Upper lobe of left lung (tissue), 6 donors: Measurements from ENCODE around the gene TAX1BP3. TPM values are rescaled to one million over a fixed set of nuclear protein-coding genes. Genes with fewer than 3 reads are reported as not detected.
"Not testable (repeated sequence)": the region's sequence is repeated elsewhere in the genome, so short reads cannot be mapped to it uniquely, and the experiment has no call there.

Source experiments
- ATAC-seq, 2 donors: fragments of 200-7000 bp; cut with Tn5 transposase; one replicate each; pipeline ENCODE4 v1.9.1; 2022; ENCODE audit warnings: mild to moderate bottlenecking in 2 of 2, moderate library complexity in 2 of 2; ENCODE audit not compliant: low FRiP score in 2 of 2
- DNase-seq, 2 donors: peaks; one replicate each; pipeline ENCODE4 v3.0.0-alpha.2; 2019 to 2020
- H3K27ac ChIP-seq, 4 donors: fragments of 200-600 bp; sonication (generic); one replicate each; pipeline ENCODE4 v1.5.1; 2016 to 2019
- H3K27me3 ChIP-seq, 4 donors: fragments of 200-600 bp; sonication (generic); one replicate each; pipeline ENCODE4 v1.5.1; 2017 to 2019
- H3K36me3 ChIP-seq, 4 donors: fragments of 200-600 bp; sonication (generic); one replicate each; pipeline ENCODE4 v1.5.1; 2016 to 2019
- H3K4me1 ChIP-seq, 4 donors: fragments of 200-600 bp; sonication (generic); one replicate each; pipeline ENCODE4 v1.5.1; 2018 to 2019
- H3K4me3 ChIP-seq, 4 donors: fragments of 200-600 bp; sonication (generic); one replicate each; pipeline ENCODE4 v1.5.1; 2017 to 2019; ENCODE audit warnings: mild to moderate bottlenecking in 2 of 4, moderate library complexity in 1 of 4
- H3K9me3 ChIP-seq, 4 donors: fragments of 200-600 bp; sonication (generic); one replicate each; pipeline ENCODE4 v1.5.1; 2018 to 2019
- CTCF ChIP-seq, 6 experiments: fragments of 450-650 bp in 4 of 6; fragments of 200-600 bp in 2 of 6; sonication (generic) in 2 of 6; IDR thresholded peaks; one replicate each; pipeline ENCODE4 v1.5.1; 2016 to 2019; ENCODE audit warnings: antibody characterized with exemption in 6 of 6
- EP300 ChIP-seq, 4 donors: sonication (generic); formaldehyde crosslinking; IDR thresholded peaks; one replicate each; pipeline ENCODE4 v1.5.1; 2017; ENCODE audit warnings: antibody characterized with exemption in 4 of 4, control low read depth in 2 of 4
- POLR2A ChIP-seq, 4 donors: fragments of 450-650 bp; IDR thresholded peaks; one replicate each; pipeline ENCODE4 v1.5.1; 2016 to 2017; ENCODE audit warnings: antibody characterized with exemption in 4 of 4, mild to moderate bottlenecking in 2 of 4
- POLR2AphosphoS5 ChIP-seq, 2 donors: sonication (generic); formaldehyde crosslinking; IDR thresholded peaks; one replicate each; pipeline ENCODE4 v1.5.1; 2017; ENCODE audit warnings: antibody characterized with exemption in 2 of 2
- WGBS, 2 donors: methylation state at CpG; one replicate each; pipeline ENCODE4 v1.1.5; 2017 to 2018; 5-methylcytosine and 5-hydroxymethylcytosine counted together
- total RNA-seq, 6 donors: library from RNA; depleted of rRNA in 4 of 6; stranded (reverse); fragments of >200 nt in 4 of 6; gene quantifications; one replicate each; pipeline versions ENCODE4 v1.1.0 to v1.2.1, GENCODE V29; 2016 to 2021
- donor health status: DM: no; HTN: no; CAD: no; lungs with moderate emphysema.
- donor health status: DM: no; HTN: yes; CAD: no; lungs with severe emphysema.

Gene TAX1BP3
- total RNA-seq, 6 donors from 2014 or later = 49.2 to 200 (median 126) TPM

GRCh38 chr17:3708366-3708765, 40.0 kb upstream of the TAX1BP3 start:
- 51 to 60% methylated on average over 3 of the region's 3 CpGs for WGBS, 2 donors
- Histone ChIP-seq H3K4me3 (no peak overlapping the region), H3K27me3 (no peaks in the 10 kb centered on the region), H3K27ac (no peak overlapping the region), H3K9me3 (no peaks in the 10 kb centered on the region), H3K36me3 (peaks cover 0 to 15% (median 7%) of the 10 kb centered on the region in 4 donors), H3K4me1 (peaks cover 0 to 10% (median 2%) of the 10 kb centered on the region in 4 donors)
- DNase-seq (no peak), ATAC-seq (no peak)
- TF ChIP-seq CTCF (IDR thresholded peaks at IDR 0.05) (no peak), POLR2AphosphoS5 (IDR thresholded peaks at IDR 0.05) (no peak), POLR2A (IDR thresholded peaks at IDR 0.05) (no peak), EP300 (IDR thresholded peaks at IDR 0.05) (no peak)

DNA sequence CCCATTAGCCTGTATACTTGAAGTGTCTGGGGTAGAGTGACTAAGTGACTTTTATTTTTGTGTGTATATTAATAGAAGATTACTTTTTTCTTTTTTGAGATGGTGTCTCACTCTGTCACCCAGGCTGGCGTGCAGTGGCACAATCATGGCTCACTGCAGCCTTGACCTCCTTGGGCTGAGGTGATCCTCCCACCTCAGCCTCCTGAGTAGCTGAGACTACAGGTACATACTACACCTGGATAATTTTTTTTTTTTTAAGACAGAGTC, 37.3 kb upstream of the TAX1BP3 start:
- H3K4me1 ChIP-seq, ATAC-seq, DNase-seq, H3K27ac ChIP-seq, H3K36me3 ChIP-seq, H3K4me3 ChIP-seq, H3K27me3 ChIP-seq, H3K9me3 ChIP-seq: not testable (repeated sequence)
- WGBS, 2 donors = 93 to 96% methylated on average over 1 of the region's 1 CpG

DNA sequence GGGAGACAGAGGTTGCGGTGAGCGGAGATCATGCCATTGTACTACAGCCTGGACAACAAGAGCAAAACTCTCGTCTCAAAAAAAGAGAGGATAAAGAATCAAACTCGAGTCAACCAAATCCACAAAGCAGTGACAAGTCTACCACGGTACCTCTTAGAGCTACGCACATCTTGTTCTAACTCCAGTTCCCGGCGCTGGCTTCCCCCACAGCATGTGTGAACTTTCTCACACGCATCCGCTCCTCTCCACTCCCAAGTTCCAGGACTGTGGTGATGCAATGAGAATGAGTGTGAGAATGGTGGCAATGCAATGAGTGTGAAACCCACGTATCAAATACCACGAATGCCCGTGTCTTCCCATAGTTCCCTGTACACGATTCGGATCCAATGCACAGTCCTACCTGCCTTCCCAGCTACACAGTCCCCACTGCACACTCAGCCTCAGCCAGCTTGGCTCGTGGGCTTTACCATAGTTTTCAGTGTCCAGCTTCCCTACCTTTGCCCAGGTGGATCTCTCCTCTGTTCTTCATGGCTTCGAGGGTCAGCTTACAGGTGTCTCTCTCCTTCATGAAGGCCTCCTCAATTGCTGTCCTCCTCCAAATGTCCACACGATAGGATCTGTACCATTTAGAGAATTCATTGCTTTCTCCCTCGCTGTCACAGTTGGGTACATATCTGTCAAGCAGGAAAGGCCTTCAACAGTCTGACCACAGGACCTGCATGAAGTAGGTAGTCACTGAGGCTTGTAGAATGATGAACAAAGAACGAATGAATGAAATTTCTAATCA, 36.7 kb upstream of the TAX1BP3 start:
- H3K36me3 ChIP-seq = no peaks in the 10 kb centered on the region
- no peak overlapping the region for H3K27ac ChIP-seq
- DNase-seq (no peak), ATAC-seq (no peak)
- H3K27me3 ChIP-seq = no peaks in the 10 kb centered on the region
- TF ChIP-seq CTCF (IDR thresholded peaks at IDR 0.05) (no peak), EP300 (IDR thresholded peaks at IDR 0.05) (no peak), POLR2A (IDR thresholded peaks at IDR 0.05) (no peak), POLR2AphosphoS5 (IDR thresholded peaks at IDR 0.05) (no peak)
- no peaks in the 10 kb centered on the region for H3K9me3 ChIP-seq
- H3K4me1 ChIP-seq = peaks cover 0 to 3% (median 0%) of the 10 kb centered on the region in 4 donors
- H3K4me3 ChIP-seq = no peak overlapping the region
- WGBS, 2 donors = 86 to 89% methylated on average over 20 of the region's 20 CpGs

- H3K27me3 ChIP-seq, H3K4me1 ChIP-seq, ATAC-seq, H3K4me3 ChIP-seq, DNase-seq, H3K27ac ChIP-seq, H3K36me3 ChIP-seq: not testable (repeated sequence)
- WGBS, 2 donors = 86 to 92% methylated on average over 6 to 7 of the region's 7 CpGs
- peaks cover 0 to 10% (median 5%) of the 10 kb centered on the region in 4 donors for H3K9me3 ChIP-seq
Observed at GRCh38 chr17:3702041-3702539, 33.7 kb upstream of the TAX1BP3 start.

DNA sequence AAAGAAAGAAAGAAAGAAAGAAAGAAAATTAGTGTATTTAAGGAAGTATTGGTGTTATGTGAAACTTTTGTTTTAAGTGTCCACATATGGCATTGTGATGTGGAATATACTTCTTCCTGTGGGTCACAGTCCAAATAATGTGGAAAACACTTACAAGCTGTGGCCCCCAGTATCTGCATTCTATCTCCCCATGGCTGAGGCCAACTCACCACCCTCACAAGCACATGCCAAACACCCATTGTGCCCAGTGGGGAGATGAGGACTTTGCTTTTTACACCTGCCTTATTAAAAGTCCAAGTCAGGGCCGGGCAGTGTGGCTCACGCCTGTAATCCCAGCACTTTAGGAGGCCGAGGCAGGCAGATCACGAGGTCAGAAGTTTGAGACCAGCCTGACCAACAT, 31.6 kb upstream of the TAX1BP3 start:
- WGBS, 2 donors = 90 to 93% methylated on average over 4 of the region's 4 CpGs
- no peaks in the 10 kb centered on the region for H3K36me3 ChIP-seq
- no peak for ATAC-seq

More for the DNA sequence above, 31.6 kb upstream of the TAX1BP3 start:
- Histone ChIP-seq H3K4me1 (peaks cover 13 to 21% (median 17%) of the 10 kb centered on the region in 4 donors), H3K9me3 (peaks cover 0 to 10% (median 5%) of the 10 kb centered on the region in 4 donors), H3K27me3 (peaks cover 0 to 16% (median 7%) of the 10 kb centered on the region in 4 donors), H3K27ac (no peak overlapping the region), H3K4me3 (no peak overlapping the region)
- DNase-seq = no peak
- no peak for TF ChIP-seq CTCF (IDR thresholded peaks at IDR 0.05)
- no peak for TF ChIP-seq POLR2AphosphoS5 (IDR thresholded peaks at IDR 0.05)
- TF ChIP-seq POLR2A (IDR thresholded peaks at IDR 0.05) = no peak
- no peak for TF ChIP-seq EP300 (IDR thresholded peaks at IDR 0.05)
